Trophoblast cell (in vitro differentiated cells and primary cell): ENCODE results near the gene WDR45.
A peak's percentile ranks its signal among the peaks of the same experiment; 100 is the strongest.

Experiments used
- DNase-seq, 2 donors: peaks; one replicate each; pipeline ENCODE4 v3.0.0-alpha.2; 2016
- H2AFZ ChIP-seq: 2 replicates; pipeline ENCODE4 v1.6.1; 2013; ENCODE audit warnings: low read length, moderate library complexity, mild to moderate bottlenecking; ENCODE audit not compliant: insufficient read depth, poor library complexity
- H2AK5ac ChIP-seq: 2 replicates; pipeline ENCODE4 v1.6.1; 2013; ENCODE audit warnings: mild to moderate bottlenecking, low read length
- H2BK120ac ChIP-seq: 2 replicates; pipeline ENCODE4 v1.6.1; 2013; ENCODE audit warnings: low read length, mild to moderate bottlenecking, moderate library complexity; ENCODE audit not compliant: insufficient read depth, poor library complexity
- H2BK12ac ChIP-seq: 2 replicates; pipeline ENCODE4 v1.6.1; 2013; ENCODE audit warnings: mild to moderate bottlenecking, low read length, moderate library complexity
- H2BK5ac ChIP-seq: 2 replicates; pipeline ENCODE4 v1.6.1; 2013; ENCODE audit warnings: low read length, low read depth, moderate library complexity, mild to moderate bottlenecking; ENCODE audit not compliant: poor library complexity
- H3K14ac ChIP-seq: 2 replicates; pipeline ENCODE4 v1.6.1; 2013; ENCODE audit warnings: mild to moderate bottlenecking, low read length
- H3K18ac ChIP-seq: 2 replicates; pipeline ENCODE4 v1.6.1; 2013; ENCODE audit warnings: mild to moderate bottlenecking, low read length
- H3K23ac ChIP-seq: 2 replicates; pipeline ENCODE4 v1.6.1; 2013; ENCODE audit warnings: low read length
- H3K27ac ChIP-seq: 2 replicates; pipeline ENCODE4 v1.5.1; 2013; ENCODE audit warnings: low read depth, mild to moderate bottlenecking, inconsistent platforms, low read length, moderate library complexity
- H3K27me3 ChIP-seq: 2 replicates; pipeline ENCODE4 v1.6.1; 2013; ENCODE audit warnings: inconsistent platforms, mild to moderate bottlenecking, low read length, moderate library complexity; ENCODE audit not compliant: insufficient read depth
- H3K36me3 ChIP-seq, 2 experiments: 1 replicate in 1 of 2; 2 replicates in 1 of 2; pipeline ENCODE4 v1.6.1; 2013; ENCODE audit warnings: low read length in 2 of 2, mild to moderate bottlenecking in 2 of 2, moderate library complexity in 1 of 2; ENCODE audit not compliant: insufficient read depth in 2 of 2, control insufficient read depth in 1 of 2
- H3K4ac ChIP-seq: 2 replicates; pipeline ENCODE4 v1.6.1; 2013; ENCODE audit warnings: low read depth, mild to moderate bottlenecking, low read length, moderate library complexity
- H3K4me1 ChIP-seq, 2 experiments: 1 replicate in 1 of 2; 2 replicates in 1 of 2; pipeline ENCODE4 v1.6.1; 2013; ENCODE audit warnings: low read length in 2 of 2, mild to moderate bottlenecking in 2 of 2, moderate library complexity in 1 of 2; ENCODE audit not compliant: insufficient read depth in 2 of 2, control insufficient read depth in 1 of 2
- H3K4me2 ChIP-seq: 2 replicates; pipeline ENCODE4 v1.6.1; 2013; ENCODE audit warnings: inconsistent platforms, mild to moderate bottlenecking, low read length, moderate library complexity
- H3K4me3 ChIP-seq: 2 replicates; pipeline ENCODE4 v1.5.1; 2013; ENCODE audit warnings: mild to moderate bottlenecking, low read depth, low read length, inconsistent platforms
- H3K79me1 ChIP-seq: one replicate; pipeline ENCODE4 v1.6.1; 2013; ENCODE audit warnings: low read length
- H3K79me2 ChIP-seq: 2 replicates; pipeline ENCODE4 v1.6.1; 2013; ENCODE audit warnings: low read length, mild to moderate bottlenecking; ENCODE audit not compliant: control insufficient read depth, insufficient read depth, poor library complexity
- H3K9ac ChIP-seq: 2 replicates; pipeline ENCODE4 v1.6.1; 2013; ENCODE audit warnings: mild to moderate bottlenecking, low read length
- H3K9me3 ChIP-seq: 2 replicates; pipeline ENCODE4 v1.6.1; 2013; ENCODE audit warnings: low read depth, mild to moderate bottlenecking, control low read depth, inconsistent platforms, low read length; ENCODE audit not compliant: insufficient read depth
- H4K12ac ChIP-seq: 2 replicates; pipeline ENCODE4 v1.6.1; 2013; ENCODE audit warnings: low read depth, mild to moderate bottlenecking, low read length, moderate library complexity
- H4K8ac ChIP-seq: 2 replicates; pipeline ENCODE4 v1.6.1; 2013; ENCODE audit warnings: low read depth, mild to moderate bottlenecking, low read length, moderate library complexity
- H4K91ac ChIP-seq: one replicate; pipeline ENCODE4 v1.6.1; 2013; ENCODE audit warnings: low read depth, mild to moderate bottlenecking, low read length, moderate library complexity
- WGBS: extraction: QIAGEN DNeasy Blood & Tissue Kit; methylation state at CpG from one replicate; pipeline ENCODE4 v1.1.7; 2013; ENCODE audit warnings: missing lambda C conversion rate; ENCODE audit not compliant: insufficient read length, insufficient coverage; ENCODE audit errors: extremely low coverage; 5-methylcytosine and 5-hydroxymethylcytosine counted together

WDR45 gene

DNA sequence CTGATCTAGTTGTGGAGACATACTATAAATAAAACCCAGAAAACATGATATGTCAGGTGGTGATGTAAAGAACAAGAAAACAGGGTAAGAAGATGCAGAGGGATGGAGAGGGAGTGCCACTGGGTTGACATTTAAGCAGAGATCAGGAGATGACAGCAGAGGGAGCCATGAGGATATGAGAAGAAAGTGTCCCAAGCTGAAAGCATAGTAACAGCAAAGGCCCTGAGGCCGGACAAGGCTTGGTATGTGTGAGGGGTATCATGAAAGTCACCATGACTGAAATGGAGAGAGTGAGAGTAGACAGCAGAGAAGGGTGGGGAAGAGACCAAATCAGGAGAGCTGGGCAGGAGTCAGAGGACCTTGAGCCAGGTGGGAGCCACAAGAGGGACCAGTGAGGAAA, 40.4 kb upstream of the WDR45 start:
- DNase-seq = no peak
- H3K23ac ChIP-seq = no peak overlapping the region
- H3K36me3 ChIP-seq = peaks cover 29 to 36% of the 10 kb centered on the region in 2 experiments
- H2AK5ac ChIP-seq = no peak overlapping the region
- H3K27me3 ChIP-seq = no peaks in the 10 kb centered on the region
- H3K4me3 ChIP-seq = no peak overlapping the region
- no peak overlapping the region for H3K4me2 ChIP-seq
- H3K27ac ChIP-seq = no peak overlapping the region
- peaks cover 3% of the 10 kb centered on the region for H3K79me1 ChIP-seq
- H3K79me2 ChIP-seq = peaks cover 4% of the 10 kb centered on the region
- no peak overlapping the region for H4K12ac ChIP-seq
- no peak overlapping the region for H2BK12ac ChIP-seq
- no CpG with 5 or more reads among the region's 1 CpG for WGBS
- no peak overlapping the region for H3K14ac ChIP-seq
- H3K9me3 ChIP-seq = no peaks in the 10 kb centered on the region
- no peak overlapping the region for H2BK120ac ChIP-seq
- no peak overlapping the region for H4K91ac ChIP-seq
- no peak overlapping the region for H3K4ac ChIP-seq
- no peak overlapping the region for H3K18ac ChIP-seq
- no peak overlapping the region for H4K8ac ChIP-seq
- H2BK5ac ChIP-seq = no peak overlapping the region
- no peak overlapping the region for H2AFZ ChIP-seq
- no peak overlapping the region for H3K9ac ChIP-seq
- peaks cover 0 to 5% of the 10 kb centered on the region in 2 experiments for H3K4me1 ChIP-seq

DNA sequence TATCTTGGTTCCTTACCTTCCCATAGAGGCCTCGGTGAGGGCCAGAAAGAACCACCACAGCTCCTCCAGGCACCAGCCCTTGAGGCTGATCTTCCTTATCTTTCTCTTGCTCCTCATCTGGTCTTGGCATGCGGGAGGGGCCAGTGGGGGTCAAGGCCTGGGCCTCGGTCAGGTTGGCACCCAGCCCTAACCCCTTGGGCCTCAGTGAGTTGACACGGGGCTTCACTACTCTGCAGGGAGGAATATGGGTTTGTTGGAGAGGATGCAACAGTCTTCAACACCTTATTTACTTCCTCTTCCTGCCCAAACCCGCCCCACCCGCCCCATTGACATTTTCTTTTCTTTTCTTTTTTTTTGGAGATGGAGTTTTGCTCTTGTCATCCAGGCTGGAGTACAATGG, 37.9 kb upstream of the WDR45 start:
- no peak overlapping the region for H2AFZ ChIP-seq
- no peak overlapping the region for H4K91ac ChIP-seq
- no peak overlapping the region for H2BK5ac ChIP-seq
- no peak overlapping the region for H4K8ac ChIP-seq
- peaks cover 38 to 48% of the 10 kb centered on the region in 2 experiments for H3K36me3 ChIP-seq
- H3K4me3 ChIP-seq = no peak overlapping the region
- WGBS = no CpG with 5 or more reads among the region's 6 CpGs
- H2BK120ac ChIP-seq = no peak overlapping the region
- no peak for DNase-seq
- no peak overlapping the region for H3K18ac ChIP-seq
- H3K9me3 ChIP-seq = no peaks in the 10 kb centered on the region
- no peaks in the 10 kb centered on the region for H3K79me1 ChIP-seq
- no peaks in the 10 kb centered on the region for H3K79me2 ChIP-seq
- H3K4me1 ChIP-seq = peaks cover 0 to under 1% of the 10 kb centered on the region in 2 experiments
- no peak overlapping the region for H3K23ac ChIP-seq
- no peak overlapping the region for H2AK5ac ChIP-seq
- no peak overlapping the region for H3K4ac ChIP-seq
- no peaks in the 10 kb centered on the region for H3K27me3 ChIP-seq
- no peak overlapping the region for H3K27ac ChIP-seq
- no peak overlapping the region for H3K4me2 ChIP-seq
- no peak overlapping the region for H3K9ac ChIP-seq
- H3K14ac ChIP-seq = no peak overlapping the region
- no peak overlapping the region for H4K12ac ChIP-seq
- no peak overlapping the region for H2BK12ac ChIP-seq

DNA sequence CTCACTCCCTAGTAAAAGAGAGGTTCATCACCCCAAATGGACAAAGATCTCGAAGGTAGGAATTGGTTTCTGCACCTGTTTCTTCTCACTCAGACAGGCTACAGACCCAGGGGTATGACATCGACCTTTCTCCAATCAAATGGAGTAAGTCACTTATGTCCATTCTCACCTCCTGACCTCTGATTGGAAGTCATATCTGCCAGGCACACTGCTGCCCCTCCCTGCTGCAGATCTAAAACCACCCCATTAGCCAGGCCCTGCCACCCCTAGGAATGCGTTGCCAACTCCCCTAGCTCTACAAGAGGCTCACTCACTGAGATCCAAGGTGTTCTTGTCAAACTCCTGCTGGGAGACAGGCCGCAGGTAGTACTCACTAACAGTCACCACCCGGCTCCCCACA, 37.0 kb upstream of the WDR45 start:
- no peak overlapping the region for H4K8ac ChIP-seq
- no peak overlapping the region for H3K23ac ChIP-seq
- no peaks in the 10 kb centered on the region for H3K9me3 ChIP-seq
- H3K9ac ChIP-seq = no peak overlapping the region
- H2AFZ ChIP-seq = no peak overlapping the region
- H3K79me2 ChIP-seq = no peaks in the 10 kb centered on the region
- no peak overlapping the region for H4K91ac ChIP-seq
- no peaks in the 10 kb centered on the region for H3K4me1 ChIP-seq
- no peak overlapping the region for H3K14ac ChIP-seq
- H4K12ac ChIP-seq = peak overlapping the region; percentile 24
- no peak overlapping the region for H3K4ac ChIP-seq
- no peak overlapping the region for H3K4me2 ChIP-seq
- no peaks in the 10 kb centered on the region for H3K27me3 ChIP-seq
- H3K79me1 ChIP-seq = no peaks in the 10 kb centered on the region
- no peak overlapping the region for H2AK5ac ChIP-seq
- WGBS = no CpG with 5 or more reads among the region's 5 CpGs
- no peak overlapping the region for H3K4me3 ChIP-seq
- no peak overlapping the region for H3K18ac ChIP-seq
- H2BK12ac ChIP-seq = no peak overlapping the region
- H3K36me3 ChIP-seq = peaks cover 46 to 54% of the 10 kb centered on the region in 2 experiments
- DNase-seq = no peak
- no peak overlapping the region for H2BK5ac ChIP-seq
- no peak overlapping the region for H2BK120ac ChIP-seq
- H3K27ac ChIP-seq = no peak overlapping the region

GRCh38 chrX:49116076-49116475, 36.4 kb upstream of the WDR45 start:
- Histone ChIP-seq H3K9ac (no peak overlapping the region), H2BK5ac (no peak overlapping the region), H2AK5ac (no peak overlapping the region), H3K18ac (no peak overlapping the region), H3K14ac (no peak overlapping the region), H4K91ac (no peak overlapping the region), H3K4me2 (no peak overlapping the region), H3K27me3 (no peaks in the 10 kb centered on the region), H3K27ac (no peak overlapping the region), H3K36me3 (peaks cover 45 to 52% of the 10 kb centered on the region in 2 experiments), H2BK12ac (no peak overlapping the region), H3K4me3 (no peak overlapping the region), H2AFZ (no peak overlapping the region), H2BK120ac (no peak overlapping the region), H3K79me2 (no peaks in the 10 kb centered on the region), H3K79me1 (no peaks in the 10 kb centered on the region), H4K12ac (no peak overlapping the region), H3K4me1 (no peaks in the 10 kb centered on the region), H3K9me3 (no peaks in the 10 kb centered on the region), H3K4ac (no peak overlapping the region), H4K8ac (no peak overlapping the region), H3K23ac (no peak overlapping the region)
- no peak for DNase-seq
- WGBS = no CpG with 5 or more reads among the region's 8 CpGs
